Smooth muscle cell (in vitro differentiated cells): ENCODE data around the gene ZNF446. TPM values are rescaled to one million over a fixed set of nuclear protein-coding genes. Genes with fewer than 3 reads are reported as not detected.
A peak's percentile ranks its signal among the peaks of the same experiment; 100 is the strongest.

ENCODE experiments used
- DNase-seq: peaks from one replicate; lab custom pipeline; 2025; ENCODE audit not compliant: unreplicated experiment; lab: John Stamatoyannopoulos, UW
- H2AFZ ChIP-seq: fragments of 200-600 bp; sonication (generic); 2 replicates; pipeline ENCODE4 v1.6.0; 2016; ENCODE audit warnings: antibody characterized with exemption, low read depth, mild to moderate bottlenecking
- H3F3A ChIP-seq: fragments of 200-600 bp; sonication (generic); 2 replicates; pipeline ENCODE4 v1.6.0; 2017; ENCODE audit warnings: antibody characterized with exemption, low read depth
- H3K27ac ChIP-seq: fragments of 200-600 bp; sonication (generic); 2 replicates; pipeline ENCODE4 v1.5.1; 2016; ENCODE audit warnings: low read depth, mild to moderate bottlenecking
- H3K27me3 ChIP-seq: fragments of 200-600 bp; sonication (generic); 2 replicates; pipeline ENCODE4 v1.6.1; 2016; ENCODE audit warnings: low read depth, mild to moderate bottlenecking
- H3K36me3 ChIP-seq: fragments of 200-600 bp; sonication (generic); 2 replicates; pipeline ENCODE4 v1.5.1; 2016; ENCODE audit warnings: low read depth
- H3K4me1 ChIP-seq: fragments of 200-600 bp; sonication (generic); 2 replicates; pipeline ENCODE4 v1.5.1; 2016; ENCODE audit warnings: low read depth
- H3K4me2 ChIP-seq: fragments of 200-600 bp; sonication (generic); 2 replicates; pipeline ENCODE4 v1.6.0; 2016; ENCODE audit warnings: mild to moderate bottlenecking
- H3K4me3 ChIP-seq: fragments of 200-600 bp; sonication (generic); 2 replicates; pipeline ENCODE4 v1.5.1; 2016; ENCODE audit warnings: mild to moderate bottlenecking
- H3K79me2 ChIP-seq: fragments of 200-600 bp; sonication (generic); 2 replicates; pipeline ENCODE4 v1.6.0; 2016; ENCODE audit warnings: low read depth, mild to moderate bottlenecking
- H3K9ac ChIP-seq: fragments of 200-600 bp; sonication (generic); 2 replicates; pipeline ENCODE4 v1.6.0; 2016; ENCODE audit warnings: low read depth
- H3K9me3 ChIP-seq: fragments of 200-600 bp; sonication (generic); replicated peaks from 2 replicates; pipeline ENCODE4 v1.5.1; 2016; ENCODE audit warnings: low read depth
- H4K20me1 ChIP-seq: fragments of 200-600 bp; sonication (generic); 2 replicates; pipeline ENCODE4 v1.6.0; 2016; ENCODE audit warnings: low read depth
- WGBS: methylation state at CpG from one replicate; pipeline ENCODE4 v1.1.7; 2016; ENCODE audit warnings: low lambda C conversion rate; 5-methylcytosine and 5-hydroxymethylcytosine counted together
- polyA plus RNA-seq: library from polyadenylated mRNA; unstranded; fragments of >200 nt; fragmentation: Nextera tagmentation; extraction: Ambion mirVana; gene quantifications from 2 replicates; pipeline ENCODE4 v1.2.1, GENCODE V29; 2016
- total RNA-seq: library from RNA; depleted of rRNA; stranded (reverse); fragments of >200 nt; gene quantifications from 2 replicates; pipeline ENCODE4 v1.2.3, GENCODE V29; 2014
- TF ChIP-seq, protein P1 (sequence below): fragments of 200-600 bp; sonication (generic); IDR thresholded peaks from 2 replicates; pipeline ENCODE4 v1.5.1; 2017; ENCODE audit warnings: borderline replicate concordance, mild to moderate bottlenecking, antibody characterized with exemption; ENCODE audit not compliant: insufficient read depth, poor library complexity, severe bottlenecking

Gene ZNF446
- total RNA-seq (6.6 and 9.5 TPM in 2 replicates), polyA plus RNA-seq (9.0 and 10.5 TPM in 2 replicates)

DNA sequence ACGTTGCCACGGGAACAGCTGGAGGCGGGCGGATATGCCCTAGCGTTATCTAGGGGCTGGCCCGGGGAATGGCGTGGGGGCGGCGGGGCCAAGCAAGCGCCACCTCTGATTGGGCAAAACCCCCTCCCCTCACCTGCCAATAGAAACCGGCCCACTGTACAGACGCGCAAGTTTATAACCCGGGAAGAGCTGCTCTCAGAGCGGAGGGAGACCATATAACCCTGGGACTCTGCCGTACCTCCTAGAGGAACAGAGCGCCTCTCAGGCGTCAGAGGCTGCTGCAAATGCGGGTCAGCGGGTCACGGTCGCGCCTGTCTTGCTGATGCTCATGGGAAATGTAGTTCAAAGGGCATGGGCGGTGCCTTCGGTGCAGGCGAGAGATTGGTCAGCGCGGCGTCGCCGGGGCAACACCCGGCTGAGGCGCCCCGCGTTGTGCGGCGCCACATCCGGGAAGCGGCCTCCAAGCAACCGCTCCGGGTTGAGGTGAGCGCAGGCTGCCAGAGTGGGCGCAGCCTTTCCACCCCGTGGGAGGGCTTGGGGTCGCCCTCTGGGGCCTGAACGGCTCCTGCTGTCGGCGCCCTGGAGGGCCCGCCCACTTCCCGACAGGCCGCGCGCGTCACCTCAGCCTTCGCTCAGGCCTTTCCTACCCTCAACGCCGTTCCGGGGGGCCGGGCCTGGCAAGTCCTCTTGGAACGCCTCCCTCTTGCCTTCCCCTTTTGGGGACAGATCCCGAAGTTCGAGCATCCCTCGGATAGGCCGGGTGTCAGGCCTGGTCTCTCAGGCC is at the start of gene ZNF446:
TSS of gene ZNF446 (plus strand) at position 639 of the 784 bp plus-strand sequence. CDS start 867 bp downstream, outside the sequence.
- no peaks in the 10 kb centered on the region for H3K79me2 ChIP-seq
- no peaks in the 10 kb centered on the region for H3K36me3 ChIP-seq
- H3F3A ChIP-seq, result peaks cover 6% of the 10 kb centered on the region
- peak within 1 kb of the TSS; percentile 96 for H3K27ac ChIP-seq
- peak within 1 kb of the TSS; percentile 89 for H3K4me2 ChIP-seq
- peaks cover 7% of the 10 kb centered on the region for H4K20me1 ChIP-seq
- 1% methylated on average over 59 of the region's 64 CpGs for WGBS
- peaks cover 16% of the 10 kb centered on the region for H3K4me1 ChIP-seq
- no peak within 1 kb of the TSS for H2AFZ ChIP-seq
- H3K4me3 ChIP-seq, result peak within 1 kb of the TSS; percentile 54
- TF ChIP-seq, protein P1, sequence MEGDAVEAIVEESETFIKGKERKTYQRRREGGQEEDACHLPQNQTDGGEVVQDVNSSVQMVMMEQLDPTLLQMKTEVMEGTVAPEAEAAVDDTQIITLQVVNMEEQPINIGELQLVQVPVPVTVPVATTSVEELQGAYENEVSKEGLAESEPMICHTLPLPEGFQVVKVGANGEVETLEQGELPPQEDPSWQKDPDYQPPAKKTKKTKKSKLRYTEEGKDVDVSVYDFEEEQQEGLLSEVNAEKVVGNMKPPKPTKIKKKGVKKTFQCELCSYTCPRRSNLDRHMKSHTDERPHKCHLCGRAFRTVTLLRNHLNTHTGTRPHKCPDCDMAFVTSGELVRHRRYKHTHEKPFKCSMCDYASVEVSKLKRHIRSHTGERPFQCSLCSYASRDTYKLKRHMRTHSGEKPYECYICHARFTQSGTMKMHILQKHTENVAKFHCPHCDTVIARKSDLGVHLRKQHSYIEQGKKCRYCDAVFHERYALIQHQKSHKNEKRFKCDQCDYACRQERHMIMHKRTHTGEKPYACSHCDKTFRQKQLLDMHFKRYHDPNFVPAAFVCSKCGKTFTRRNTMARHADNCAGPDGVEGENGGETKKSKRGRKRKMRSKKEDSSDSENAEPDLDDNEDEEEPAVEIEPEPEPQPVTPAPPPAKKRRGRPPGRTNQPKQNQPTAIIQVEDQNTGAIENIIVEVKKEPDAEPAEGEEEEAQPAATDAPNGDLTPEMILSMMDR, result no peak
- H3K9me3 ChIP-seq, result no peaks in the 10 kb centered on the region
- H3K9ac ChIP-seq, result peak within 1 kb of the TSS; percentile 85
- peak; percentile 93 for DNase-seq
- H3K27me3 ChIP-seq, result no peaks in the 10 kb centered on the region

DNA sequence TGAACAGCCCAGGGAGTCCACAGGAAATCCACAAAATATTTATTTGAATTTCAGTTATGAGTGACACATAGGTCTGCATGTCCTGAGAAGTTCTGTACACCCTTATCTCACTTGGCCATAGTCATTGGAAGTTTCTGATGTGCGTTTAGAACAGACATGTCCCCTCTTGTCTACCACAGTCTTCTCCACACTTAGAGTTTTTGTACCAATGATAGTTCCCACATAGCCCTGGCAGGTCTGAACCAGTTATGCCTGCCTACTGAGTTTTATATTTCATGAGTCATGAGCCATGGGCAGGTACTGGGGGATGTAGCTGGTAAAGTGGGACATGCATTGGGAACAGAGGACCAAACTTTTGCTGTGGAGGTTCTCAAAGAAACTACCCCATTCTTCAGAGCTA is 47.5 kb upstream of the ZNF446 start:
- Histone ChIP-seq H4K20me1 (no peaks in the 10 kb centered on the region), H3K27ac (no peak overlapping the region), H3K36me3 (peaks cover 5% of the 10 kb centered on the region), H3F3A (no peaks in the 10 kb centered on the region), H3K4me2 (no peak overlapping the region), H3K4me1 (no peaks in the 10 kb centered on the region), H3K4me3 (no peak overlapping the region), H3K9ac (no peak overlapping the region), H3K79me2 (no peaks in the 10 kb centered on the region), H3K9me3 (peaks cover 7% of the 10 kb centered on the region), H3K27me3 (no peaks in the 10 kb centered on the region), H2AFZ (no peak overlapping the region)
- DNase-seq, result no peak
- WGBS, result 59% methylated on average over 1 of the region's 1 CpG
- TF ChIP-seq, protein P1, result no peak

DNA sequence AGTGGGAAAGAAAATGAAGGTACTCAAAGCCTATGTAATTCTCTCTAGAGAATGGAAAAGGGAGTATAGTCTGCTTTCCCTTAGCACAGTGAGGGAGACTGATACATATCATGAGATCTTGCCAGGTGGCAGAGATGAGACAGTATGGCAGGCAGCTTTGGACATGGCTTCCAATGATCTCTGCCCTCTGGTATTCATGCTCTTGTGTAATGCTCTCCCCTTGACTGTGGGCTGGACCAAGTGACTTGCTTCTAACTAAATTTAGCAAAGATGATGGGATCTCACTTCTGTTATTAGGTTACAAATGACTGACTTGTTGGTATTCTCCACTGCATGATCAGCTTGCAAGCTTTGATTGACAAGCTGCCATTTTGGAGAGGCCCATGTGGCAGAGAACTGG is 46.4 kb upstream of the ZNF446 start:
- no peak overlapping the region for H3K4me3 ChIP-seq
- H3K36me3 ChIP-seq, result peaks cover 12% of the 10 kb centered on the region
- H3K27ac ChIP-seq, result no peak overlapping the region
- H3F3A ChIP-seq, result no peaks in the 10 kb centered on the region
- no peak for DNase-seq
- no peaks in the 10 kb centered on the region for H3K79me2 ChIP-seq
- no peak overlapping the region for H3K9ac ChIP-seq
- H3K4me1 ChIP-seq, result no peaks in the 10 kb centered on the region
- H2AFZ ChIP-seq, result no peak overlapping the region
- no peak overlapping the region for H3K4me2 ChIP-seq
- H3K27me3 ChIP-seq, result no peaks in the 10 kb centered on the region
- H4K20me1 ChIP-seq, result no peaks in the 10 kb centered on the region
- H3K9me3 ChIP-seq, result peaks cover 19% of the 10 kb centered on the region
- TF ChIP-seq, protein P1, result no peak

DNA sequence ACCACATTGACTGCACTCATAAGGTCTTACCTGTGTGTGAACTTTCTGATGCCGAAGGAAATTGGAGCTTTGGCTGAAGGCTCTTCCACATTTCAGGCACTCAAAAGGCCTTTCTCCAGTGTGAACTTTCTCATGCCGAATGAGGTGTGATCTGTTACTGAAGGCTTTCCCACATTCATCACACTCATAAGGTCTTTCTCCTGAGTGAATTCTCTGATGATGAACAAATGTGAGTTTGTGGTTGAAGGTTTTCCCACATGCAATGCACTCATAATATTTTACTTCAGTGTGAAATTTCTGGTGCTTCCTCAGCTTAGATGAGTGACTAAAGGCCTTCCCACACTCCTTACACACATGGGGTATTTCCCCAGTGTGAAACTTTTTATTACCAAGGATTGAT is 41.9 kb upstream of the ZNF446 start:
- DNase-seq, result no peak
- H4K20me1 ChIP-seq, result no peaks in the 10 kb centered on the region
- H3K4me2 ChIP-seq, result no peak overlapping the region
- H3F3A ChIP-seq, result no peaks in the 10 kb centered on the region
- H3K27ac ChIP-seq, result no peak overlapping the region
- H3K4me3 ChIP-seq, result no peak overlapping the region
- H3K9ac ChIP-seq, result no peak overlapping the region
- TF ChIP-seq, protein P1, result no peak
- H3K9me3 ChIP-seq, result peaks cover 22% of the 10 kb centered on the region
- H3K79me2 ChIP-seq, result no peaks in the 10 kb centered on the region
- H3K36me3 ChIP-seq, result peaks cover 18% of the 10 kb centered on the region
- 95% methylated on average over 2 of the region's 2 CpGs for WGBS
- H2AFZ ChIP-seq, result no peak overlapping the region
- H3K4me1 ChIP-seq, result no peaks in the 10 kb centered on the region
- H3K27me3 ChIP-seq, result no peaks in the 10 kb centered on the region
